D721Med (cell line): ENCODE results near the gene PRX.
"Not testable (repeated sequence)": the region's sequence is repeated elsewhere in the genome, so short reads cannot be mapped to it uniquely, and the experiment has no call there.

Experiments
- DNase-seq: peaks from one replicate; pipeline ENCODE4 v3.0.0; 2011; ENCODE audit warnings: low spot score; ENCODE audit not compliant: insufficient read length
- FAIRE-seq: peaks from 2 replicates; lab custom pipeline; 2011; peaks lifted over from hg19 to GRCh38; lab: Jason Lieb, UNC
- CTCF ChIP-seq: IDR thresholded peaks from 2 replicates; pipeline ENCODE4 v1.5.1; 2012; ENCODE audit warnings: mild to moderate bottlenecking, control low read depth; ENCODE audit not compliant: insufficient read depth; ENCODE audit errors: missing control alignments

The PRX gene

GRCh38 chr19:40431698-40432097 lies 18.5 kb upstream of the PRX start:
- FAIRE-seq = no peak
- no peak for TF ChIP-seq CTCF
- no peak for DNase-seq

GRCh38 chr19:40430242-40430641 lies 17.1 kb upstream of the PRX start:
- DNase-seq, FAIRE-seq: not testable (repeated sequence)

- DNase-seq, FAIRE-seq: not testable (repeated sequence)
Measured at GRCh38 chr19:40428197-40428596, 15.0 kb upstream of the PRX start.

- peak; percentile 88 for DNase-seq
- FAIRE-seq = no peak
- peak; percentile 30 for TF ChIP-seq CTCF
Measured at GRCh38 chr19:40425450-40426287, 12.5 kb upstream of the PRX start, which contains the start of gene SERTAD1. Gene SERTAD1, minus strand, starts transcription at chr19:40425992. Its CDS starts 2,446 bp downstream, at chr19:40423546.

- FAIRE-seq (no peak), DNase-seq (no peak)
- no peak for TF ChIP-seq CTCF
Measured at GRCh38 chr19:40424637-40425449, 11.7 kb upstream of the PRX start.

GRCh38 chr19:40423938-40424337 lies 10.8 kb upstream of the PRX start:
- FAIRE-seq (no peak), DNase-seq (no peak)
- TF ChIP-seq CTCF = no peak

GRCh38 chr19:40422748-40423566 lies 9.8 kb upstream of the PRX start:
- TF ChIP-seq CTCF = no peak
- no peak for DNase-seq
- FAIRE-seq = no peak
